ENCODE data around the gene SLC25A1. TPM values are rescaled to one million over a fixed set of nuclear protein-coding genes. Genes with fewer than 3 reads are reported as not detected.

The SLC25A1 gene
- total and polyA plus RNA-seq, 2 of the 8 experiments (the other 6 are each of a cell fraction or from before 2014, with no cell fraction given), result 110 to 148 TPM

DNA sequence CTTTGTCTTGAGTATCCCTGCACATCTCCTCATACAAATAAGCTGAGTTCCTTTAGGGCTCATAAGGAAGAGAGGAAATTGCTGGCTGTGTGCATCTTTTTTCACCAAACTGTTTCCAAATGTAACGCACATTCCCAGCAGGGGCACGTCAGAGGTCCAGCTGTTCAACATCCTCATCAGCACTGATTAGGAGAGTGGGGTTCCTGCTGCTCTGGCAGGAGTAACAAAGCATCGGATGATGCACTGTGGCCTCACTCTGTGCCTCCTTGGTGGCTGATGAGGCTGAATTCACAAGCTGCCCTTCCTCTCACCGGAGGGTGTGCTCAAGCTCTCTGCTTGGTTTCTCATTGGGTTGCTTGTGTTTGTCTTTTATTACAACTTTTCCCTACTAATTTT, 35.5 kb upstream of the SLC25A1 start (continued):
- TF ChIP-seq, protein P1, sequence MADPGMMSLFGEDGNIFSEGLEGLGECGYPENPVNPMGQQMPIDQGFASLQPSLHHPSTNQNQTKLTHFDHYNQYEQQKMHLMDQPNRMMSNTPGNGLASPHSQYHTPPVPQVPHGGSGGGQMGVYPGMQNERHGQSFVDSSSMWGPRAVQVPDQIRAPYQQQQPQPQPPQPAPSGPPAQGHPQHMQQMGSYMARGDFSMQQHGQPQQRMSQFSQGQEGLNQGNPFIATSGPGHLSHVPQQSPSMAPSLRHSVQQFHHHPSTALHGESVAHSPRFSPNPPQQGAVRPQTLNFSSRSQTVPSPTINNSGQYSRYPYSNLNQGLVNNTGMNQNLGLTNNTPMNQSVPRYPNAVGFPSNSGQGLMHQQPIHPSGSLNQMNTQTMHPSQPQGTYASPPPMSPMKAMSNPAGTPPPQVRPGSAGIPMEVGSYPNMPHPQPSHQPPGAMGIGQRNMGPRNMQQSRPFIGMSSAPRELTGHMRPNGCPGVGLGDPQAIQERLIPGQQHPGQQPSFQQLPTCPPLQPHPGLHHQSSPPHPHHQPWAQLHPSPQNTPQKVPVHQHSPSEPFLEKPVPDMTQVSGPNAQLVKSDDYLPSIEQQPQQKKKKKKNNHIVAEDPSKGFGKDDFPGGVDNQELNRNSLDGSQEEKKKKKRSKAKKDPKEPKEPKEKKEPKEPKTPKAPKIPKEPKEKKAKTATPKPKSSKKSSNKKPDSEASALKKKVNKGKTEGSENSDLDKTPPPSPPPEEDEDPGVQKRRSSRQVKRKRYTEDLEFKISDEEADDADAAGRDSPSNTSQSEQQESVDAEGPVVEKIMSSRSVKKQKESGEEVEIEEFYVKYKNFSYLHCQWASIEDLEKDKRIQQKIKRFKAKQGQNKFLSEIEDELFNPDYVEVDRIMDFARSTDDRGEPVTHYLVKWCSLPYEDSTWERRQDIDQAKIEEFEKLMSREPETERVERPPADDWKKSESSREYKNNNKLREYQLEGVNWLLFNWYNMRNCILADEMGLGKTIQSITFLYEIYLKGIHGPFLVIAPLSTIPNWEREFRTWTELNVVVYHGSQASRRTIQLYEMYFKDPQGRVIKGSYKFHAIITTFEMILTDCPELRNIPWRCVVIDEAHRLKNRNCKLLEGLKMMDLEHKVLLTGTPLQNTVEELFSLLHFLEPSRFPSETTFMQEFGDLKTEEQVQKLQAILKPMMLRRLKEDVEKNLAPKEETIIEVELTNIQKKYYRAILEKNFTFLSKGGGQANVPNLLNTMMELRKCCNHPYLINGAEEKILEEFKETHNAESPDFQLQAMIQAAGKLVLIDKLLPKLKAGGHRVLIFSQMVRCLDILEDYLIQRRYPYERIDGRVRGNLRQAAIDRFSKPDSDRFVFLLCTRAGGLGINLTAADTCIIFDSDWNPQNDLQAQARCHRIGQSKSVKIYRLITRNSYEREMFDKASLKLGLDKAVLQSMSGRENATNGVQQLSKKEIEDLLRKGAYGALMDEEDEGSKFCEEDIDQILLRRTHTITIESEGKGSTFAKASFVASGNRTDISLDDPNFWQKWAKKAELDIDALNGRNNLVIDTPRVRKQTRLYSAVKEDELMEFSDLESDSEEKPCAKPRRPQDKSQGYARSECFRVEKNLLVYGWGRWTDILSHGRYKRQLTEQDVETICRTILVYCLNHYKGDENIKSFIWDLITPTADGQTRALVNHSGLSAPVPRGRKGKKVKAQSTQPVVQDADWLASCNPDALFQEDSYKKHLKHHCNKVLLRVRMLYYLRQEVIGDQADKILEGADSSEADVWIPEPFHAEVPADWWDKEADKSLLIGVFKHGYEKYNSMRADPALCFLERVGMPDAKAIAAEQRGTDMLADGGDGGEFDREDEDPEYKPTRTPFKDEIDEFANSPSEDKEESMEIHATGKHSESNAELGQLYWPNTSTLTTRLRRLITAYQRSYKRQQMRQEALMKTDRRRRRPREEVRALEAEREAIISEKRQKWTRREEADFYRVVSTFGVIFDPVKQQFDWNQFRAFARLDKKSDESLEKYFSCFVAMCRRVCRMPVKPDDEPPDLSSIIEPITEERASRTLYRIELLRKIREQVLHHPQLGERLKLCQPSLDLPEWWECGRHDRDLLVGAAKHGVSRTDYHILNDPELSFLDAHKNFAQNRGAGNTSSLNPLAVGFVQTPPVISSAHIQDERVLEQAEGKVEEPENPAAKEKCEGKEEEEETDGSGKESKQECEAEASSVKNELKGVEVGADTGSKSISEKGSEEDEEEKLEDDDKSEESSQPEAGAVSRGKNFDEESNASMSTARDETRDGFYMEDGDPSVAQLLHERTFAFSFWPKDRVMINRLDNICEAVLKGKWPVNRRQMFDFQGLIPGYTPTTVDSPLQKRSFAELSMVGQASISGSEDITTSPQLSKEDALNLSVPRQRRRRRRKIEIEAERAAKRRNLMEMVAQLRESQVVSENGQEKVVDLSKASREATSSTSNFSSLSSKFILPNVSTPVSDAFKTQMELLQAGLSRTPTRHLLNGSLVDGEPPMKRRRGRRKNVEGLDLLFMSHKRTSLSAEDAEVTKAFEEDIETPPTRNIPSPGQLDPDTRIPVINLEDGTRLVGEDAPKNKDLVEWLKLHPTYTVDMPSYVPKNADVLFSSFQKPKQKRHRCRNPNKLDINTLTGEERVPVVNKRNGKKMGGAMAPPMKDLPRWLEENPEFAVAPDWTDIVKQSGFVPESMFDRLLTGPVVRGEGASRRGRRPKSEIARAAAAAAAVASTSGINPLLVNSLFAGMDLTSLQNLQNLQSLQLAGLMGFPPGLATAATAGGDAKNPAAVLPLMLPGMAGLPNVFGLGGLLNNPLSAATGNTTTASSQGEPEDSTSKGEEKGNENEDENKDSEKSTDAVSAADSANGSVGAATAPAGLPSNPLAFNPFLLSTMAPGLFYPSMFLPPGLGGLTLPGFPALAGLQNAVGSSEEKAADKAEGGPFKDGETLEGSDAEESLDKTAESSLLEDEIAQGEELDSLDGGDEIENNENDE (IDR thresholded peaks at IDR 0.05; ENCODE audit: insufficient replicate concordance, low read length), result no peak
- TF ChIP-seq CEBPB (IDR thresholded peaks at IDR 0.05; ENCODE audit: low read depth, low read length) (no peak), TAF1 (IDR thresholded peaks at IDR 0.05; ENCODE audit: low read depth, low read length) (0 out of 2 replicates have a peak, but pooled peaks have one; percentile 17)
- TF ChIP-seq, protein P2, sequence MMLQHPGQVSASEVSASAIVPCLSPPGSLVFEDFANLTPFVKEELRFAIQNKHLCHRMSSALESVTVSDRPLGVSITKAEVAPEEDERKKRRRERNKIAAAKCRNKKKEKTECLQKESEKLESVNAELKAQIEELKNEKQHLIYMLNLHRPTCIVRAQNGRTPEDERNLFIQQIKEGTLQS (IDR thresholded peaks at IDR 0.05; ENCODE audit: insufficient read depth, low read depth, low read length), result no peak

All from H1 (cell line).